Stimulated activated CD4-positive, alpha-beta T cell treated with anti-CD3 and anti-CD28 coated beads, Interleukin-4, amount 100 ng/mL, for 48 hours (primary cell): ENCODE results near the gene PCDH9.

Experiments used
- DNase-seq, 2 donors: peaks; one replicate each; pipeline ENCODE4 v3.0.0-alpha.2; 2020; ENCODE audit warnings: low read depth in 2 of 2

Gene PCDH9

DNA sequence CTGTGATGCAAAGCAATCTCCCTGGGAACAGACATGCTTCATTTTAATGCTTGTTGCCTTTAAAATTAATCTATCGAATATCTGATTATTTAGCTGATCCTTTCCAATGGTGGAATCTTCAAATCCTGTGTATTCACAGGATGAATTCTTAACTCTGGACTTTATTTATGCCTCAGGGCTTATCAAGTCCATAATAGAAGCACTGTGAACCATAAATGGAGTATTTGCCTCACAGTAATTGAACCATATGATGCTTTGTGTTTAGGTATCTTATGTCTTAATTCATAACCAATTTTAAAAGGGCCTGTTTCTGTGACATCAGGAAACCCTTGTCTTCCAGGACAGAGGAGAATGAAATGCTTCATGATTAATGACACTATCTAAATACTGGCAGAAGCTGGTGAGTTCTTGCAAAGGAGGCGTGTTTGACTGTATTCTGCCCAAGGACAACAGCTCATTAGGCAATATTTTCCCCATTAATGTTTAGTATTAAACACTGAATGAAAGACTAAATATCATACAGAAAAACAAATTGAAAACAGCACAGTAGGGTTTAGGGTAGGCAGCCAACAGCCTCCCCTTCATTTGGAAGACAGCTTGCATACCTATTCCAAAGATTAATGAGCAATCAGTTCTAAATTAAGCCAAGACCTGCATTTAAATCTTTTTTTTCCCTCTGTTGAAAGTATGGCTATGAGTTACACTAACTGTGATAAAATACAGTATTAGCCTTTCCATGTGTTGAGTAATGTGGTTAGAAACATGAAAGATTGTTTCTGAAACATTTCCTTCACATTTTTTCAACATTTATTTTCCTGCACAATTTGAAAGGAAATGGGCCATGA, 709.4 kb downstream of the PCDH9 start:
- no peak for DNase-seq

DNA sequence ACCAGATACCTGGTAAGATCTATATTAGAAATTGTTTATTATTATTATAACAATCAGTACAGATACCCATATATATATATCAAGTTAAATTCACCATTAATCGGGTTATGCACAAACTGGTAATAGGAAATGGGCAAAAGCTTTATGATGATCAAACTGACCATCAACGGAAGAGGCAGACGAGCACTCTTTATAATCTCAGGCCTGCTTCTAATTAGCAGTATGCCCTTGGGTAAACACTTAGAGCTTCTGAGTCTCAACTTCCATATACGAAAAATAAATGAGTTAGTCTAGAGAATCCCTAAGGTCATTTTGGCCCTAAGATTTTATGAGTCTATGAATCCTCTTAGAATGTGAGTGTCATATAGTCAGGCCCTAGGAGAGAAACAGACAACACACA, 710.9 kb downstream of the PCDH9 start:
- no peak for DNase-seq

DNA sequence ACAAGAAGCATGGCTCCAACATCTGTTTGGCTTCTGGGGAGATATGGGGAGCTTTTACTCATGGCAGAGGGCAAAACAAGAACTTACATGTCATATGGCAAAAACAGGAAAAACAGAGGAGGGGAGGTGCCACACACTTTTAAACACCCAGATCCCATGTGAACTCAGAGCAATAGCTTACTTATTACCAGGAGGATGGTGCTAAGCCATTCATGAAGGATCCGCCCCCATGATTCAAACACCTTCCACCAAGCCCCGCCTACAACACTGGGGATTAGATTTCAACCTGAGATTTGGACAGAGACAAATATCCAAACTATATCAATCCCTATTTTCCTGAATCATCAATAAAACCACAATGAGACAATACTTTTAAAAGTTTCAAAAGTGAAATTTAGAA, 712.1 kb downstream of the PCDH9 start:
- DNase-seq = no peak

DNA sequence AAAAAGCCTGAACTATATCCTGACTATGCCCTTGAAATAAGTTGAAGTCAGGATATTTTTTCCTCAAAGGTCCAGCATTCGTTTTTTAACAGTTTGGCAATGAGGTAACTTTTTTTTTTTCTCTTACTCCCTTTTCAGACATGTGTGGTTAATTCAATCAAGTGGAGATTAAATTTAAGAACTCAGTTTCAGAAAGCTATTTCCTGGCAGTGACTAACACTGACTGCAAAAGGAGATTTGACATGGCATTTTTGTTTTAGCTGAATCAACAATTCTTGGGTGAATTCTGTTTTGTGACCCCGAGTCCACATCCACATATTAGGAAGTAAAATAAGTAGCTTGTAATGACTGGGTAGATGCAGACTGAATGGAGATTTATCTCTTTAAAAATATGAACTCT, 716.4 kb downstream of the PCDH9 start:
- no peak for DNase-seq

DNA sequence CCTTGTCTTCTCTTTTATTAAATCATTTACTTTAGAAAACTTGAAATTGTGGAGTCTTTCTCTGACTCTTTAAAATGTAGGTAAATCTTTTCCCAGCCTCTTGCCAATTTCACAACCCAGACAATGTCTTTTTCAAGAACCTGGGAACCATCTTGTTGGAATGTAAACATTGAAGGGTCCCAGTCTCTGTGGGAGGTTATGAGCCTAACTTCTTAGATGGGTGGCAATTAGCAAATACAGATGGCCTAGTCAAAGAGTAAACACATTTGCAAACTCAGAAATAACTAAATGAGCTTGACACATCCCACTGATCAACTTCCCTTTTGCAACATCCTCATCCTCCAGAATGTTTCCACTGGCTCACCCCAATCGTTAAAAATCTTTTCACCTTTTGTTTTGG, 721.0 kb downstream of the PCDH9 start:
- no peak for DNase-seq

DNA sequence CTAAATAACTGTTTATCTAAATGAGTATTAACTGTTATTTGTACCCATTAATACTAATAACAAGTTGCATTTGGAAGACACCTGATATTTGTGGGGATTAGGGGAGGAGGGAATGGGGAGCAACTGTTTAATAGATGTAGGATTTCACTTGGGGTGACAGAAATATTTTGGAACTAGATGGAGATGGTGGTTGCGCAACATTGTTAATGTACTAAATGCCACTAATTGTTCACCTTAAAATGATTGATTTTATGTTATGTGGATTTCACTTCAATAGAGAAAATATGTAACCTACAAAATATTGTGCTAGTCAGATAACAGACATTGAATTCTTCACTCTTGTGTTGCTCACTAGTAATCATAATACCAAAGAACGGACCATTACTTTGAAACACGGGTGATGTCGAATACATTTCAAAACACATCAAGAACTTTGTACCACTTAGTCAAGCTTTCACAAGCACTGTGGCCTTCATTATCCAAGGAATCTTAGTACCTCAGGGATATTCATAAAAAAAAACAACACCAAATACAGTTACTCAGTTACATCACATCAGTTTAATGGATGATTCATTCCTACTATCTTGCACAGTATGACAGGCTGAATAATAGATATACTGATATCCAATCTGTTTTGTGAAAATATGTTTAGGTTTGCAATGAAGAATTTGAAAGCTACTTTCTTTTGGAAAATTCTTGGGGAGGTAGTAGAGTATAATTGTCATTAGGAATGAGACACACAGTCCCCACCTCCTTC, 721.8 kb downstream of the PCDH9 start:
- DNase-seq = no peak

DNA sequence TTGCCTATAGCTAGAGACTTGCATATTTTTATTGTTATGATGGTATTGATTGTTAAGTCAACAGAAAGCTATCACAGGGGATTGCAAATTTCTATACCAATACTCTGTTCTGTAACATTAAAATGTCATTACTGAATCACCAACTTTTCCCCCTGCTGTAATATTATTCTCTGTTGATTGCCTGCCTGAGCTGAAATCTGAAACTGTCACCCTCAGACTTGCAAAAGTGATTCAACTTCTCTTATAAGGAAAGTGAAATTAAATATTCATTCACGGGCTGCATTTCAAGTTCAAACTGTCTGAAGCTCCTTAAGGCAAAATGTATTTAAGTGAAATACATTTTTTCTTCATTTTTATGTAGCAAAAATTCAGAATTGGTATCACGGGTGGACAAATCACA, 723.2 kb downstream of the PCDH9 start:
- DNase-seq = no peak

DNA sequence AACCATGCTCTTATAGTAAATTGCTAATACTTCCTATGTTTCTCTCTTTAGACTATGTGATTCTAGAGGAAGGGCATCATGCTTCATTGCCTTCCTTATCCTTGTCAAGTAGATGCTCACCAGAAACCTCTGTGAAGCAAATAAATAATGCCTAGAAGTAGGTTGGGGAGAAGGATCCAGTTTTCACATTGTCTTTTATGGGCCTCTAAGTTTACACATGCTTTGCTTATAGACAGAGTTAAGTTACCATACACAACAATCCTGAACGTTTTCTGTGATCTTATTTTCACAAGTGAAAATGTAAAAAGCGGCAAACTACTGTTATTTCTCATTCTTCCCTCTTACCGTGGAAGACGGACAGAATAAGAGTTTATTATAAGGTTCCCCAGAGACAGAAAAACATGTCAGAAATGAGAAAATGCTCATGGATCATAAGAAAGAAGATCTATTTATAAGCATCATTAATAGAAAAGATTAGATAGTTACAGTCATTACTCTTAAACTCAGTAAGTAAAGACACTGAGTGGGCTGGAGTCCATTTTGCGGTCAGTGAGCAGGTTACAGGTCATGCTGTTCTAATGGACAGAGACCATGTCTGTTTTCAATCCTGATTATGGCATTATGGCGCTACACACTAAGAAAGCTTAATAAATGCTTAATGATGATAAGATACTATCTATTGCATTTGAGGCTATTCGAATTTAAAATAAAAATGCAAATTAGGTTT, 723.9 kb downstream of the PCDH9 start:
- DNase-seq = no peak

DNA sequence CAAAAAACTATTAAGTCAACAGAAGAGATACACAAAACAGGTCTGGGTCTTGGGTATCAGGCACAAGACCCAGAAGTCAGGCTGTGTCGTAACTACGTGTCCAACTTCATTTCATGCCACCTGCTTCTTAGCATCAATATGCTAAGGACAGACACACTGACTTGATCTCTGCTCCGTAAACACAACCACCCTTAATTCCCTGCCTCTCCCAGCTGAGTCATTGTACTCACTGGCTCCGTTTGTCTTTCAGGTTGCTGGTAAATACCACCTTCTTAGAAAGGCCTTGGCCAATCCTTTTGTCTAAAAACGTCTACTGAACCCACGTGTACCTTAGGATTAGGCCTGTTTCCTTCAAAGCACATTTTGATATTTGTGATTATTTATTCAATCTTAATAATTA, 726.2 kb downstream of the PCDH9 start:
- DNase-seq = no peak

DNA sequence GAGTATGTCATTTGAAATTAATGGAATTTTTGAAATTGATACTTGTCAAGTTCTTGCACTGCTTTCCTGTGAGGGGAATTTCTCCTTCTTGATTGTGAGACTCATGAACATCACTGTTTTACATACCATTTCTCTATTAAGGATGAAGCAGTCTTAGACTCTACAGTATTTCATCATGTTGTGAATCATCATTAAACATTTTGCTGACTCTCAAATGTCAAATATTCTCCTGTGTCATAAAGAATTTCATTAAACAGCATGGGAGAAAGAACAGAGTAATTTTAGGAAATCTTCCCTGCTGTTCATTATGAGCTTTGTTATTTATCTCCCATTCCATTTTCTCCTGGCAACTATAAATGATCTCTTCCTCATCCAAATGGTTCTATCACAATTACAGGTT, 729.0 kb downstream of the PCDH9 start:
- DNase-seq = no peak

DNA sequence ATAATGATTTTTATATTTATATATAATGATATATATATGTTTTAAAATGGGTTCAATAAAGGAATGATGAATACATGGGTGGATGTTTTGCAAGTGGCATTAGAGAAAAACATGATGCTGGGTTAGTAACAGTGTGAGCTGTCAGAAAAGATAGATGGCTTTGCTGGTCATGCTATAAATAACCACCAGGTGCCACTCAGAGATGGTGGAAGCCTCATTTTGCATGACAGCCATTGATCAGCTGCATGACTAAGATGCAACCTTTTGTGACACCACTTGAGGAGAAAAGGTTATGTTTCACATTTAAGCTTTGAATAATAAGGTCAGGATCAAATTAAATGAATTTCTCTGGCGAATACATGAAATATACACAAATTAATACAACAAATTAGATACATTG, 737.7 kb downstream of the PCDH9 start:
- no peak for DNase-seq

DNA sequence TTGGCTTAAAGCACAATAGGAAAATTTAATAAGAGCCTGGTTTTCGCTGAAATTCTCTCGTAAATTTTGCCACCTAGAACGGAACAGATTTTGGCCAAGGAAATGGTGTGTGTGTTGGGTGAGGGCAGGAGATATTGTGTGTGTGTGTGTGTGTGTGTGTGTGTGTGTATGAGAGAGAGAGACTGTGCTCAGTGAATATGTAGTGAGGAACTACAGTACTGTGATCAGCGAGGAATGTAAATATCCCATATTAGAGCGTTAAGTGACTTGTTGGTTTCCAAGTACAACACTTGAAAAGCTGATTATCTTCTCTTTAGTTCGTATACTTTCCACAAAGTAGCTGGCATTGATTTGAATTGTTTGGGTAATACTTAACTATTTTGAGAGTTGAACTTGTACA, 738.9 kb downstream of the PCDH9 start:
- no peak for DNase-seq

DNA sequence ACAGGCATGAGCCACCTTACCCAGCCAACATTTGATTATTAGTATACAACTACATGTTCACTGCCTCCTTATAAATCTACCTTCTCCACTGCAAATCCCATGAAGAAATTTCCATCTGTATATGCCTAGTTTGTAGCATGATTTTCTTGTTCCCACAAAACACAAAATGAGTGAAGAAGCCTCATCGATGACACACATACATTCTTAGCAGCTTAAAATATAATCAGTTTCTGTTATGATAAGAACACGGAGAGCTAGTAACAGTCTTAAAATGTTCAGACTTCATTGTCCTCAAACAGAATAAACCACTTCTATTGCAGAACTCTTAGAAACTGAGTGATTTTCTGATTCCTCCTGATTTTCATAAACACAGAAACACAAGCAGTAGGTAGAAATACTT, 740.5 kb downstream of the PCDH9 start:
- DNase-seq = no peak

DNA sequence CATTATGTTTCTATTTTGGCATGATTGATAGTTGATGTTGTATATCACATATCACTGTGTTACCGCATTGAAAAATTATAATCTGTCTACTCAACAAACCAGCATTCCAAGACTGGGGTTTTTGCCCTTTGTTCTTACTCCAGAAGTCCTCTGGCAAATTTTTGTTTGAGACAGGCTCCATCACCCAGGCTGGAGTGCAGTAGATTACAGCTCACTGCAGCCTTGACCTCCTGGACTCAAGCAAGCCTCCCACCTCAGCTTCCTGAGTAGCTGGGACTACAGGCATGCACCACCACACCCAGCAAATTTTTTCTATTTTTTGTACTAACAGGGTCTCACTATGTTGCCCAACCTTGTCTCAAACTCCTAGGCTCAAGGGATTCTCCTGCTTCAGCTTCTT, 741.0 kb downstream of the PCDH9 start:
- no peak for DNase-seq

DNA sequence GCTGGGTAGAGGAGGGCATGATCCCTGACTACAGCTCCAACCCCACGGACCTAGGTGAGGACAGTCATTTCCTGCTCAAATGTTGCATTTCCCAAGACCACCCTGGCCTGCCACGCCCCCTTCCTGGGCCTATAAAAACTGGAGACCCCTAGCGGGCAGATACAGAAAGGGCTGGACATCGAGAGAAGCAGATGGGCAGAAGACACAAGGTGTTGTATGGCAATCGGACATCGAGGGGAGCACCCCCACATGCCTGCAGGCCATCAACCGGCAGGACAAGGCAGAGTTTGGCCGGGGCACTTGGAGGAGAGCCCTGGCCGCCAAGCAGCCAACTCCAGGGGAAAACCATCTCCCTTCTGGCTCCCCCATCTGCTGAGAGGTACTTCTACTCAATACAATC, 746.4 kb downstream of the PCDH9 start:
- DNase-seq = no peak

DNA sequence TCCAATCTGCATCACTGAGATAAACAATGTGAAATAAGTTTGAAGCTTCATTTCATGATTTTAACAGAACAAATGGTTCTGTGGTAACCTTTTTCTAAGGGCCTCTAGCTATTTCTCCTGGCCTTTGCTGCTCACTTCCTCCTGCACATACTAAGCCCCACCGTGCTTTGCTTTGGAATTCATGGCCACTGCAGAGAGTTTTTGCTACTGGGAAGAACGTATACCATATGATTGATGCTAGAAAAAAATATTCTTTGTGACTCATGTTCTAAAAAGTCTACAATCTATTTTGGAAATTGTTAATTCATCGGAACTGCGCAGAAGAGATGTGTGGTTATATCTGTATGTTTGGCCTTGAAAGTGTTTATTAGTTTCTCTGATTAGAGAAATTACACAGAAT, 747.3 kb downstream of the PCDH9 start:
- no peak for DNase-seq

DNA sequence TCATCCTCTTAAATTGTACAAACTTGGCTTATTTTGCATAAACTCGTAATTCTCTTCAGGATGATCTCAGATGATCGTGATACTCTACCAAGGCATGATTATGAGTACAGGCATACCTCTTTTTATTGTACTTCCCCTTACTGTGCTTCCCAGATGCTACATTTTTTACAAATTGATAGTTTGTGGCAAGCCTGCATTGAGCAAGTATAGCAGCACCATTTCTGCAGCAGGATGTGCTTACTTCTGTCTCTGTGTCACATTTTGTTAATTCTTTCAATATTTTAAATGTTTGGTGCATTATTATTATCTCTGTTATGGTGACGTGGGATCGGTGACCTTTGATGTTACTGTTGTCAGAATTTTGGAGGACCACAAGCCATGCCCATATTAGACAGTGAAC, 752.3 kb downstream of the PCDH9 start:
- no peak for DNase-seq

DNA sequence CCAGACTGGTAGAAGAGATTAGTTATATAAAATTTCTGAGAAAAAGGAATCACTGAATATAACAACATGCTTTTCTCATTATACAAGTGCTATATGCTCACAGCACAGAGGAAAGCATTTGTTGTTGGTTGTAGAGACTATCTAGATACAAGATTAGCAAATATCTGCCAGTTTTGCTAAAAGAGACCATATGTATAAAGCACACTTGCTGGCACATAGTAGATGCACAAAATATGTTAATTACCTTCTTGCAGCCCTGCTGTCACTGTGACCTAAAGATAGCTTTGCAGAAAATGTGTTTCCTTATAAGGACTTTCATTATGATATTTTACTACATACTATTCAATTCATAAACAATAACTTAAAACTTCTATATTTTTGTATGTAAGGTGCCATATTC, 755.1 kb downstream of the PCDH9 start:
- DNase-seq = no peak

DNA sequence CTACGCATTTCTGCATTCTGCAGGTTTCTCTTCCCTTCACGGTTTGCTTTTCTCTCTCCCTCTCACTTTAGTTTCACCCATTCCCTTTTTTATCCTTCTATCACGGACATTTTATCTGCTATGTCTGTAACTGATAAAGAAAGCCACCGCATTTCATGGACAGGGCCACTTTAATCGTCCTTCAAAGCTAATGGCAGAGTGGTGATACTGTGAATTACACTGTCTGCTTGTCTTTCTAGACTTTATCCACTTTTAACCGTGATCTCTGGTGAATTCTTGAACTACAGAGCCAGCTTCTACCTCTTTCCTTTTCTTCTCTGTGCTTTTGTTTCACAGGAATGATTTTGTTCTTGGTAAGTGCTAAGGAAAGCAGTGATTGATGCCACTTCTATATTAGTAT, 760.4 kb downstream of the PCDH9 start:
- DNase-seq = no peak

DNA sequence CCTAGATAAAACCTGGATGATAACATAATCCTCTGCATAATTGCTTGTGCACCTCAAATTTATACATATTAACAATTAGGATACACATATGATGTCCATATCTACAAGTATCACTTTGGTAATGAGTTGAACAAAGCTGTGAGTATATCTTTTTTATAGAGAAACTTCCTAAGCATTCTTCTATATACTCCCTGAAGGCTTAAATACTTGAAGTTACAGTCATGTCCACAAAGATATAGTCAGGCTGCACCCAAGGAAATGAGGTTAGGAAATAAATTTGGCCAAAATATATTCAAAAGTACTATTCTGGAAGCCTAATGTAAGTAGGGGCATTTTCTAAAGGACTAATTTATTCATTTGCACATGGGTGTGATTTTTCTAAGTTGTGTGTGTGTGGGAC, 761.5 kb downstream of the PCDH9 start:
- DNase-seq = no peak

DNA sequence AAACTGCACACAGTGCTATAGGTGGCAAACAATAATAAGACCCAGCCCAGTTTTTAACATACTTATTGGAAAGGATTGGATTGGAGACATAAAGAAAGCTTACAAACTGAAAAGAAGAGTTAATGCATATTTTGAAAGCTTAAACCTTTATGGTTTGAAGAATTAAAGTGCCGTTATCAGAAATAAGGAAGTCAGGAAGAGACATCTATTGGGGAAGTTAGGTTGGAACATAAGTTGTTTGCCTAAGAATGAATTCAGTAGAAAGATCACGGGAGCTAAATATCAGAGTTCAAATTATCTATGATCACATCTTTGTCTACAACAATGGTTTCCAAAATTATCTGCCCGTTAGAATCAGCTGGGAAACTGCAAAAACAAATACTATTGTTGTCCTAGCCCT, 767.9 kb downstream of the PCDH9 start:
- no peak for DNase-seq

DNA sequence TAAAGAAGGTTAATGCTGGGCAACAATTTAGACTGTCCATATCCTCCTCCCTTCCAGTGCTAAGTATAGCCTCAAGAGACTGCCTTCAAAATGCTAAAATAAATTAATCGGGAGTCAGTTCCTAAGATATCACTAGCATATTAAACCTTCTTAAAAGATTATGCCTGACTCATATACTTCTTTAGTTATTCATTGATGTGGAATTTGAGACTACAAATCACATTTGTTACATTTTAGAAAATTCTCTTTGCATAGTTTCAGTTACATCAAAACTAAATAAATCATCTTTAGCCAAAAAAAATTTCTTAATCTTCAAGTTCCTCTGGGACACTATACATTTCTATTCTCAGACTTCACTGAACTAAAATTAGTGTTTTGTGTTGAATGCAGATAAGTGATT, 769.1 kb downstream of the PCDH9 start:
- no peak for DNase-seq

DNA sequence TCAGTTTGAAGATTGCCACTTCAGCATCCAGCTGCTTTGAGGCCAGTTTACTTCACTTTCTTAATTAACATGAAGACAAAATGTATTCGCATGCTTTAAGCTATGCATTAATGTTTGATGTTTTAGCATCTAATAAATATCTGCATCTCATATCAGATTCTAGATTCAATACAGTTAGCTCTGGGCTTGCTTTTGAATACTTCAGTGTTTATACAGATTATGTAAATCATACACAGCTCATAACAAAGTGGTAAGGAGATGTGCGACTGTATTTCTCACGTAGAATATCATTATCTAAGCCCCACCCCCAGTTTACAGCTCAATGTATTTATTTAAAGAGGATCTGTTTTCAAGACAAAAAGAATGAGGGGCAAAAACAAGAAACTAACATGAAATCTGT, 770.5 kb downstream of the PCDH9 start:
- DNase-seq = no peak
